Dermis blood vessel endothelial cell (primary cell): Measurements from ENCODE around the gene RCSD1. TPM values are rescaled to one million over a fixed set of nuclear protein-coding genes. Genes with fewer than 3 reads are reported as not detected.

Experiments used
- DNase-seq: peaks from one replicate; pipeline ENCODE4 v3.0.0; 2010
- total RNA-seq: library from RNA; depleted of rRNA; stranded (reverse); fragments of >200 nt; gene quantifications from 2 replicates; pipeline ENCODE4 v1.2.3, GENCODE V29; 2014

The RCSD1 gene
- total RNA-seq, 1 donor from 2014 or later = 49.2 TPM

DNA sequence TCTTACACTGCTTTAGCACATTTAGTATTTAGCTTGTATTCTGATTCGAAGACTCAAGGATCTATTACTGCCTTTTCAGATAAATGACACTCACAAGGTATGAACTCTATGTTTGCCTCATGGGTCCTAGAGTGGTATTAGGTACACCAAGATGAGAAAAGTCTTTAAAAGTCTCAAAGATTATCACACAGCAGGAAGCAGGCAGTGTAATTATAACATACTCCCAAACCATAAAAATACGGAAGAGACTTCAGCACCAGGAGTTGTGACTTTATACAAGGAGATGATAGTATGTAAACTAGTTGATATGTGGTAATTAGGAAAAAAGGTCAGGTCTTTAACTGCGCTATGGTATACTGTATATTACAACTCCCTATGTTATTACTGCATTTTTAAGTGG, 11.2 kb upstream of the RCSD1 start:
- no peak for DNase-seq

GRCh38 chr1:167620002-167620401, 10.0 kb upstream of the RCSD1 start:
- DNase-seq = no peak

GRCh38 chr1:167621780-167622313, 8.2 kb upstream of the RCSD1 start:
- DNase-seq = no peak

- no peak for DNase-seq
These were observed 6.1 kb upstream of the RCSD1 start for GRCh38 chr1:167623951-167624350.

- DNase-seq = no peak
These were observed 4.8 kb upstream of the RCSD1 start for GRCh38 chr1:167625040-167625823.

DNA sequence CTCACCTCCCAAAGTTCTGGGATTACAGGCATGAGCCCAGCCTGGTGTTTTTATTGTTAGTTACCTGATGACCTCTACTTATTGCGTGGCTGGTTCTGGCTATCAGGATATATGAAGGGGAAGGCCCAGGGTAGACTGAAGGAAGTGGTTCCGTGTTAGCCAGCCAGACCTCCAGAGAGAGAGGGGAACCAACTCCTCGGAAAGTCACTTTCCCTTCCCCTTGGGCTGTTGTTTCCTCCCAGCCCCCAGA, 2.5 kb upstream of the RCSD1 start:
- no peak for DNase-seq

DNA sequence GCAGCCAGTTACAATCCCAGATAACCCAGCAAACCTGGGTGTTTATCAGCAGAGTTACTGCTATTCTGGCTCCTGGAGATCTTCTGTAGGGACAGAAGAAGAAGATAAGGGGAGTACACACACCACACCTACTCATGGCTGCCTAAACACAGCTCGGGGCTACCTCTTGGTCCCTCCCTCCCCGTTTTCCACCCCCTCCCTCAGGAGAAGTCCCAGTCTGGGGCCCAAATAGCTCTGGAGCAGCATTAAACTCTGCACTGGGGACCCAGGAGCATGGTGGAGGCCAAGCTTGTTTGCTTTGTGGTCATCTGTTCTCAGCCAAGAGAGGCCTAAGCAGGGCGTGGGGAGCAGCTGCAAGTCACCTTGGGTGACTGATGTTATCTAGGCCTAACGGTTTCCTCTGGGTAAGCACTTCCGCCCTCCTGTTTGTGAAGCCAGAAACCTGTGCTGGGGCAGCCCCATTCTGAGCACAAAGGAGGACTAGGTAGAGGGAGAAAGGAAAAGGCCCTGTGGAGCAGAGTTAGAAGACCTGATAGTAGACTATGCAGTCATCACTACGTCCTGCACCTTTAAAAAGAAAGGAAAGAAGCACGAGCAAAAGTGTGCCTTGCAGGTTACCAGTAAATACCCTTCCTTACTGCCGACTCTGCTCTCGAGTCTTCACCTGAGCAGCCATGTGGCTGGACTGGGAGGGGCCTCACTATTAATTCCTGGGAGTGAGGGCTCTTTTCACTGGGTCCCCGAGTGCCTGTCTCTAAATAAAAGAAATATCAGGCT, 2.0 kb upstream of the RCSD1 start:
- no peak for DNase-seq

DNA sequence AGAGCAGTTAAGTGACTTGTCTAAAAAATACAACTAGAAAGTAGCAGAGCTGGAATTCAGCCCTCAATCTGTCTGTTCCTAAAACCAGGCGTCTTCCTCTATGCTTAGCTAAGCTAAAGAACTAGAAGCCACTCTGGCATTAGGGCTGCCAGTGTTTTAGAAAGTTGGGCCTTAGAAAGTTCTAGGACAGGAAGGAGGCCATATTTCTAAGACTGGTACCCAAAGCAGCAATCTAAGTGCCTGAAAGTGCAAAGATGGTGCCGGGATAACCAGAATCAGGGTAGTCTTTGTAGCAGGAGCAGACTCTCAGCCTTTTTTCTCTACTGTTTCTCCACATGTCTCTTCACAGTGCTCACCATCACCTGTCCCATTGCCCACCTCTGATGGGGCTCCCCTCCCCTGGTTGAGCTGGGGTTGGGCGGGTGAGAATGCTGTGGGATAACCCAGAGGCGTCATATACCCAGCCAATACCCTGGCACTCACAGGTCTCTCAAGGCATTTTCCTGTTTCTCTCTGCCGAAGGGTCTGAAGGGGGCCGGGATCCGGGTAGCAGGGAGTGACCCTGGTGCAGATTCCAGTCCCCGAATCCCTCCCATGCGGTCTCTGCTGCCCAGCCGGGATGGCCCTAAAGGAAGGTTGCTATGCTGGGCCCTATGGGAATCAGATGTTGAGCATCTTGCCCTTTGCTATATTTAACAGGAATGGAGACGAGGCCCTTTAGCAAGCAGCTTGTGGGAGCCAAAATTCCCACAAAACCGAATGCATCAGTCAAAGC, 1.1 kb upstream of the RCSD1 start:
- DNase-seq = no peak

- no peak for DNase-seq
These were observed 745 bp downstream of the RCSD1 start for GRCh38 chr1:167630568-167631385.

GRCh38 chr1:167631386-167631935, 1.4 kb downstream of the RCSD1 start:
- DNase-seq = no peak

GRCh38 chr1:167631936-167632614, 2.0 kb downstream of the RCSD1 start:
- no peak for DNase-seq

DNA sequence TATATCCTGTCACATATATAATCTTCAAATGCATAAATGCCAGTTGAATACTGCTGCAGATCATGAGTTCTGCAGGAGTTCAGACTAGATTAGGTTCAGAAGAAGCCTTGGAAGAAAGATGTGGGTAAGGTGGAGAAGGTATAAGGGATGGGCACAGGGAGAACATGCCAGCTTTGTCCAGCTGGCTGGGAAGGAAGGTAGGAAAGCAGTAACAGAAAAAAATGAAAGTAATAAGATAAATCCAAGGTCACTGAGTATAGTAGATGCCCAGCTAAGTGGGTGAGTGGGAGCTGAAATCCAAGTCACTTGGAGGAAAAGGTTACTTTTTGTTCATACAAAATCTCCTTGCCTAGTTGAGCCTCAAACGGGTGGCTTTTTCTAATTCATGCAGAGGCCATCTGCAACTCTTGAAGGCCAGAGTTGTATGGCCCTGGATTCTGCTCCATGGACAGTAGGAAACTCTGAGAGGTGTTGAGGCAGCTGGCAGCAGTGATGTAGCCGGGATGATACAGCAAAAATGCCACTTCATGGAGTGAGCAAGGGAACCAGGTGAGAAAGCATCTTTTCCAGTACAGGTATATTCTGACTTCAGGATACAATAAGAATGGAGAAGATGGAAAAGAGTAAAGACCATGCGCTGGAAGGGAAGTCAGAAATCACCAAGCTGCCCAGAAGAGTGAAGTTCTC, 3.4 kb downstream of the RCSD1 start:
- DNase-seq = no peak

DNA sequence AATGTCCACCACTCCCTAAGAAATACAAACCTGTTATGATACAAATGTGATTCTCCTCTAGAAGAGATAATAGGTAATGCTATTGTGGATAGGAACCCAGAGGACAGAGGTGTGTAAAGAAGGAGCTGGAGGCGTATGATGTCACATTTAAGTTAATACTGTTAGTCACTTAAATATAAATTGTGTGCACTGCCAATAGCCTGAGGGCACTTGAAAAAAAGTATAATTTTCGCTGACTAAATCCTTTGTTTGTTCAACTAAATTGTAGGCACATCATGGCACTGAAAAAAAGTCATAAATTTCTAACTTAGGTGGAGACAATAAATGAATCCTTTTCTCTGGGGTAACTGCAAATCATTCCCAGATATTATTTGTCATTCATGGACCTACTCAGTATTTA, 4.4 kb downstream of the RCSD1 start:
- no peak for DNase-seq

DNA sequence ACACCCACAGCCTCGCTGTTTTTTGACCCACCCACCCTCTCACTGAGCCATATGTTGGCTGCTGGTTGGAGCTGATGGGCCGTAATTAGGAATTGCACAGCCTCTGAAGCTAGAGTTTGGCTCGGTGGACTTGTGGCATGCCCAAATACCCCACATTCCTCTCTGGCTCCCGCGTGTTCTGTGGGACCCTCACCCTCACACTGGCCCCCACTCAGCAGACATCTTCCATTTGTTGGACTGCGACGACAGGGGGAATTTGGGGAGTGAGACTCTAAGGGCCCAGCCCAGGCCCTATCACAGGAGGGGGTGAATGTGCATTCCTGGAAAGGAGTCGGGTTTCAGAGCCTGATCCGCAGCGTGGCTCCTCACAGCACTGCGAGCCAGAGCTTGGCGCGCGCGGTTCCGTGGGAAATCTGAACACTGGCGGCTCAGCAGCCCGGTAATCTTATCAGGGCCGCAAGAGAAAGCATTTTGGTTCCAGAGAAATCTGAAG, 5.2 kb downstream of the RCSD1 start:
- DNase-seq = no peak

- DNase-seq = no peak
These were observed 5.9 kb downstream of the RCSD1 start for GRCh38 chr1:167635941-167636340.

- no peak for DNase-seq
These were observed 8.0 kb downstream of the RCSD1 start for GRCh38 chr1:167638064-167638463.

DNA sequence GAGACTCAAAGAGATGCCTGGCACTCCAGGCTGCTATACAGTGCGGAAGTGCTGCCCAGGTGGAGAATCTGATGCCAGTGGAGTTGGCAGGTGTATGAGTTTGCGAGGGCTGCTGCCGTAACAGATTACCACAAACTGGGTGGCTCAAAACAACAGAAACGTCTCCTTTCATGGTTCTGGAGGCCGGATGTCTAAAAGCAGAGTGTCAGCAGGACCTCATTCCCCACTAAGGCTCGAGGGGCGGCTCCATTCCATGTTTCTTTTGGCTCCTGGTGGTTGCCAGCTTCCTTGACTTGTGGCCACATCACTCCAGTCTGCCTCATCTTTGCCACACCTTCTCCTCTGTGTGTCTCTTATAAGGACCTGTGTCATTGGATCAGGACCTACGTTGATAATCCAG, 10.0 kb downstream of the RCSD1 start:
- DNase-seq = no peak

DNA sequence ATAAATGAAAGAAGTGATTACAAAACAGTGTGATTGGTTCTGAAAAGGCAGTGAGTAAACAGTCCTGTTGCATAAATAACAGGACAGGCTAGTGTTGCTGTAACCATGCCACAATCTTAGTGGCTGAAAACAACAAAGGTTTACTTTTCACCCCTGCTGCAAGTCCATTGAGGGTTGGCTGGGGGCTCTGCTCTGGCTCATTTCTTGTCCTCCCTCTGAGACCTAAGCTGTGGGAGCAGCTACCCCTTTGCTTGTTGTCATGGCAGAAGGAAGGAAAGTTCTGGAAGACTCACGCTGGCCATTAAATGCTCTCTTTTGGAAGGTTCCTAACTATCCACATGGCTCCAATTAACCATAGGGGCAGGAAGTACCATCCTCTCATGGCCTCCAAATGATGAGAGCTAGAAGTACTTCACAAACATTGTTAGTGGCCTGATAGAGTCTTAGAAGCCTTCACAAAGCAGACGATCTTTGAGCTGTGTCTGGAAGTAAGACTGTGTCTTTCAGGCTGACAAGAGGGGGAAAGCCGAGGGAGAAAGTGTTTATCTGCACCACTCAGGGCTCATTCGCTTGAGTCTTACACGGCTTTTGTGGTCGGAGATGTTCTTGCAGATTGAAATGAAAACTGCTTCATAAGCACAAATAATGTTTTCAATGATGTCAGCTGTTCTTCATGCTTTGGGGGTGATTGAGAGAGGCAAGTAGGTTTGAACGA, 11.9 kb downstream of the RCSD1 start:
- no peak for DNase-seq

- DNase-seq = no peak
These were observed 12.4 kb downstream of the RCSD1 start for GRCh38 chr1:167642501-167642826.

DNA sequence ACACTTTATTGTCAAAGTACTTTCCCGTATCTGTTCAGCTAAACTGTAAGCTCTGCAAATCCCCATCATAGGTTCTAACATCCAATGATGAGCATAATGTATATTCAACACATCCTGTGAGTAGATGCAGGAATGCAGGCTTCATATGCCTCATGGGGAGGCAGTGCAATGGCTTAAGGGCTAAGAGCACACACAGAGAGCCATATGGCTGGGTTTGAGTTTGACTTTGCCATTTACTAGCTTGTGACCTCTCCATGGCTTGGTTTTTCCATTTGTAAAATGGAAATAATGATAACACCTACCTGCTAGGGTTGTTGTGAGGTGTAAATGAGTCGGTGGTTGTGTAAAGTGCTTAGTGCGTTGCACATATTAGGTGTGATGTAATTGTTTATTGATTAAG, 13.4 kb downstream of the RCSD1 start:
- no peak for DNase-seq
